Stimulated activated CD8-positive, alpha-beta memory T cell treated with anti-CD3 and anti-CD28 coated beads, Interleukin-12 subunit alpha, Interleukin-12 subunit beta, amount 100 ng/mL, for 4 hours (primary cell): ENCODE data around the gene MADD.

Experiments
- DNase-seq: peaks from one replicate; pipeline ENCODE4 v3.0.0-alpha.2; 2020; ENCODE audit warnings: low read depth

MADD gene

DNA sequence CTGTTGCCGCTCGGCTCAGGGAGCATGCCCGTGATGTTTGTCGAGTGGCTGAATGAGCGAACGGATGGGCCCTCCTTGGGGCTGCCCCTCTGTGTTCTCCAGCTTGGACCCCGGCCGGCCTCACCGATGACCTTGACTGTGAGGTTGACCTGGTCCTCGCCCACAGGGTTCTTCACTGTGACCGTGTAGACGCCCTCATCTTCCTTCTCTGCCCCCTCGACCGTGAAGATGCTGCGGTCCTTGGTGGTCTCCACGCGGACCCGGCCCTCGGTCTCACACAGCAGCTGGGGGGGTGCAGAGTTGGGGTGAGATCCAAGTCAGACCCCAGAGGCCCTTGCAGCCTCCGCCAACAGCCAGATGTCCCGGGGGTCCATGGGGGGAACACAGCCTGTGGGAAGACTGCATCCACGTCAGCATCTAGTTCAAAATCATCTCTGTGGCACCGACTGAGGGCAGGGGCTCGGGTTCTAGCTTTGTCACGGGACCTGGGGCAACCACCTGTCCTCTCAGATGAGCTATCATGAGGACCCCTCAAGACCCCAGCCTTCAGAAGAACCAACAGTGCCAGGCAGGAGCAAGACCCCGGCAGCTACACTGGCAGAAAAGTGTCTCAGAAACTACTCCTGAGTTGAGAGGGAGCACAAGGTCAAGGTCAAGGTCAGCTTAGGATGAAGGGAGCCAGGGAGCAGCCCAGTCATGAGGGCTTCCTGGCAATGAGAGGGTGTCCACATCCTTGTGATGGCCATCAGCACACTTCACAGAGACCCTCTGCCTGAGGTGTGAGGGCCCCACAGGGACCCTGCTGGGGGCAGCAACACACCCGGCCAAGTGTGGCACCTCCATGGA, 68.7 kb downstream of the MADD start:
- no peak for DNase-seq

- DNase-seq, result no peak
Measured at GRCh38 chr11:47340010-47340409, 70.1 kb downstream of the MADD start.

DNA sequence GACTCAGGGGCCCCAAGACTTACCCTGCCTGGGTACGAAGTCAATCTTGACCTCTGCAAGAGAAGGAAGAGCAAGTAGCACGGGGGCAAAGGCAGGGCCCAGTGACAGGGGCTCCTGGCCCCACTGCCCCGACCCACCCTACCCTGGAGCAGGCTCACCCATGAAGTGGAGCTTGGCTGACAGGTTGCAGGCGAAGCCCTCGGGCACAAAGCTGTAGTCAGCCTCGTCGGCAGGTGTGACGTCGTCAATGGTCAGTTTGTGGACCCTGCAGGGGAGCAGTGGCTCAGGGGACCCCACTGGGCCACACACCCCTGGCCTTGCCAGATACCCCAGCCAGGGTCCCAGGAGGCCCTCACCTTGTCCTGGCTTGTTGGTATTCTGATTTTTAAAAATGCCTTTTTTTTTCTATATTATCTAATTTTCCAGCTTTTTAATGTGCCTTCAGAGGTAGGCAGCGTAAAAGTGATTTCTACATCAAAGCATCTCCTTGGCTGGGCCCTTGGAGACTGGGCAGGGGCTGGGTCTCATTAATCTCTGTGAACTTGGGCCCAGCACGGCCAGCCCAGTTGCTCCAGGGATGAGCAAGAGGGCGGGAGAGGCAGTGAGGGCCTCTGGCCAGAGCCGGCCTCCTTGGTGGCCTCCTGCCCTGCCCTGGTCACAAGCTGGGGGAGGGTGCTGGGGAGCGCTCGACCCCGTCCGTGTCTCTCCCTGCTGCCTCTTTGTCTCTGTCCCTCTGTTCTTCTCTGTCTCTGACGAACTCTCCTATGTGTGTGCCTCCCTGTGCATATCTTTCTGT, 71.2 kb downstream of the MADD start:
- no peak for DNase-seq

DNA sequence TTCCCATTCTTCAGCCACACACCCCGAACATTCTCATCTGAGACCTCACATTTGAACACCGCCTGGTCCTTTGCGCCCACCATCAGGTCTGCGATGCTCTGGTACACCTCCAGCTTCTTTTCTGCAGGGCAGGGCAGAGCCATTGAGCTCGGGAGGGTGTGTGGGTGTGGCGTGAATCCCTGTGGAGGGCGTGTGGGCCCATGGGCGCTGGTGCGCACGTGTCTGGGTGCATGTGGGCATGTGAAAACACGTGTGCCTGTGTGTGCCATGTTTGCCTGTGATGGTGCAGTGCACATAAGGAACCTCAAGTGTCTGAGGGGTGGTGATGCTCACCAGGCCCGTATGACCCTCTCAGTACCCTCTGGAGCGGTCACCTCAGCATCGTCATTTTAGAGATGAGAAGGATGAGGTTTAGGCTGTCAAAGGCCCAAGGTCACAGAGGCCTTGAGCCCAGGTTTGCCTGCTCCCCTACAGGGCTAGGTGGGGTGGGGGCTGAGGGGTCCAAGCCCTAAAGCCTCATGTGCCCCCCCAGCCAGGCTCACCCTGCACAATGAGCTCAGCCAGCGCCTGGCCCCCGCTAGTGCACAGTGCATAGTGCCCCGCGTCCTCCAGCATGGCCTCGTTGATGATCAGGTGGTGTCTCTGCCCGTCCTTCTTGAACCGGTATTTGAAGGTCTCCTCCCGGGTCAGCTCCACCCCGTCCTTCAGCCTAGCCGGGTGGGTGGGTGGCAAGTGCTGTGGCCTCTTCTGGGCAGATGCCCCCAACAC, 72.3 kb downstream of the MADD start:
- no peak for DNase-seq

GRCh38 chr11:47342854-47343253, 72.9 kb downstream of the MADD start:
- DNase-seq, result no peak

- no peak for DNase-seq
Measured at GRCh38 chr11:47345890-47346563, 76.1 kb downstream of the MADD start.

DNA sequence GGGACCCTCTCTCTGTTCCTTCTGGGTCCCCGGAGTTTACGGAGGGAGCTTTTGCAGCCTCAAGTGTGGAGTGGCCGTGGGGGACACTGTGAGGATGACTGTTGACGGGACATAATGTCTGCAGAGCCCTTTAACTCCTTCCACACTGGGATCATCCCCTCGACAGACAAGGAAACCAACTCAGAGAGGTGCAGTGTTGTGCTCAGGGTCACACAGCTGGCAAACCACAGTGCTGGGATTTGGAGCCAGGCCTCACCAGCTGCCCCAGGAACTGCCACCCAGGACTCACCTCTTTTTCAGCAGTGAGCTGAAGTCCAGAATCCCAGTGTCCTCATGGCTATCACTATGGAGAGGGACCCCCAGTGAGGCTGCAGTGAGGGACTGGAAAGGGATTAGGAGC, 77.2 kb downstream of the MADD start:
- DNase-seq, result no peak

GRCh38 chr11:47348131-47348802, 78.3 kb downstream of the MADD start:
- DNase-seq, result no peak

GRCh38 chr11:47348859-47349258, 78.9 kb downstream of the MADD start:
- DNase-seq, result no peak

- no peak for DNase-seq
Measured at GRCh38 chr11:47349521-47350095, 79.7 kb downstream of the MADD start.

GRCh38 chr11:47350315-47350714, 80.4 kb downstream of the MADD start:
- no peak for DNase-seq

- no peak for DNase-seq
Measured at GRCh38 chr11:47351156-47352126, 81.5 kb downstream of the MADD start.

DNA sequence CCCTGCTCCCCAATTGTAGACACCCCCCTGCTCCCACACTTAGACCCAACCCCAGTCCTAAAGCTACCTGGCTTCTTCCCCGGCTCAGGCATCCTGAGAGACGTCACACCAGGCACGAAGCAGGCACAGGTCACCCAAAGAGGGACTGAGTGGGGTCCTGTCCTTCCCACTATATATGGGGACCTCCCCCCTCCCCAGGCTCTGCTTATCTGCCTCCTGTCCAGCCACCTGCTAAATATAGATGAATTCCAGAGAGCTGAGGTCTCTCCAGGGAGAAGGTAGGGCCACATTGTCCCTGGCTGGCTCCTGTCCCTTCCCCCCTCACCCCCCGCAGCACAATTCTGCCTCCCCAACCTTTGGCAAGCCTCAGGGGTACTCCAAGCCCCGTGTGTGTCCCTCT, 82.6 kb downstream of the MADD start, which contains the start of gene MYBPC3:
MYBPC3 (minus strand) TSS at position 147 of the 400 bp plus-strand sequence; CDS start at position 92, 55 bp downstream.
- DNase-seq, result no peak

- no peak for DNase-seq
Measured at GRCh38 chr11:47353978-47354774, 84.2 kb downstream of the MADD start.

GRCh38 chr11:47354913-47355282, 85.0 kb downstream of the MADD start:
- DNase-seq, result no peak

DNA sequence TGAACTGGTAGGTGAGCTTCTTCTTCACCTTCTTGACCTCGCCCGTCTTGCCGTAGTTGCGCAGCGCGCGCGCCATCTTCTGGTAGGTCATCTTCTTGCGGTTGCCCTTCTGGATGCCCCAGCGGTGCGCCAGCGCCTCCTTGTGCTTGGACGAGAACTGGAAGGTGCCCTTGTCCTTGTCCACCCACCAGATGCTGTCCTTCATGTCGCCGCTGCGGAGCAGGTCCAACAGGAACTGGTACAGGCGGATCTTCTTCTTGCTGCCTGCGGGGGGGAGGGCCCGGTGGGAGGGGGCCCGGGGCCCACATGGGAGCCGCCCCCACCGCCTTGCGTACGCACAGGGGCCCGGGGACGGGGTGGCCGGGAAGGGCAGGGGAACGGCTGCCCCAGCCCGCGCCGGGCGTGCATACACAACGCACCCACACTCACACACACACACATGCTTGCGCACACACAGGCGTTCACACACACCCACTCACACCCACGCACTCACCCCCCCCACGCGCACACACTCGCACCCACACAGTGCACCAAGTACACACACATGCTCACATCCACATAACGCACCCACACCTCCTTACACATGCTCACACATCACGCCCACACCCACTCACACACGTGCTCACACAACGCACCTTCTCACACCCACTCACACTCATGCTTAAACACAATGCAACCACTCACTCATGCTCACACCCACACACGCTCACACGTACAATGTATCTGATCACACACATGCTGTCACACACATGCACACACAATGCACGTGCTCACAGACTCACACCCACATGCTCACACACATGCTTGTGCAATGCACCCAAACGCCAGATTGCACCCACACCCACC, 85.6 kb downstream of the MADD start:
- DNase-seq, result no peak

- DNase-seq, result no peak
Measured at GRCh38 chr11:47356129-47356997, 86.4 kb downstream of the MADD start.
